Esophagus muscularis mucosa (tissue), 4 donors: ENCODE data around the gene NCL.
"Not testable (repeated sequence)": the region's sequence is repeated elsewhere in the genome, so short reads cannot be mapped to it uniquely, and the experiment has no call there.

Experiments used
- EP300 ChIP-seq: sonication (generic); formaldehyde crosslinking; IDR thresholded peaks from one replicate; pipeline ENCODE4 v1.6.1; 2017; ENCODE audit warnings: antibody characterized with exemption
- POLR2A ChIP-seq: fragments of 450-650 bp; IDR thresholded peaks from one replicate; pipeline ENCODE4 v1.6.1; 2017; ENCODE audit warnings: antibody characterized with exemption, moderate library complexity, mild to moderate bottlenecking, low read depth
- POLR2AphosphoS5 ChIP-seq, 2 donors: sonication (generic); formaldehyde crosslinking; IDR thresholded peaks; one replicate each; pipeline ENCODE4 v1.6.1; 2017; ENCODE audit warnings: antibody characterized with exemption in 2 of 2
- TF ChIP-seq, protein P1 (sequence below), 3 experiments: fragments of 200-600 bp in 2 of 3; fragments of 450-650 bp in 1 of 3; sonication (generic) in 2 of 3; IDR thresholded peaks; one replicate each; pipeline ENCODE4 v1.5.1; 2017 to 2019; ENCODE audit warnings: antibody characterized with exemption in 3 of 3, mild to moderate bottlenecking in 2 of 3, moderate library complexity in 1 of 3

DNA sequence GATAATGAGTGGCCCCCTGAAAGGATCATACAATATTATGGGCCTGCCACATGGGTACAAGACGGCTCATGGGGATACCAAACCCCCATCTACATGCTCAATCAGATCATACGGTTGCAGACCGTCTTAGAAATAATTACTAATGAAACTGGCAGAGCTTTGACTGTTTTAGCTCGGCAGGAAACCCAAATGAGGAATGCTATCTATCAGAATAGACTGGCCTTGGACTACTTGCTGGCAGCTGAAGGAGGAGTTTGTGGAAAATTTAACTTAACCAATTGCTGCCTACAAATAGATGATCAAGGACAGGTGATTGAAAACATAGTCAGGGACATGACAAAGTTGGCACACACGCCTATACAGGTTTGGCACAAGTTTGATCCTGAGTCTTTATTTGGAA, 56.6 kb downstream of the NCL start:
- not testable (repeated sequence) for TF ChIP-seq POLR2A; EP300; POLR2AphosphoS5 (IDR thresholded peaks at IDR 0.05)
- TF ChIP-seq, protein P1, sequence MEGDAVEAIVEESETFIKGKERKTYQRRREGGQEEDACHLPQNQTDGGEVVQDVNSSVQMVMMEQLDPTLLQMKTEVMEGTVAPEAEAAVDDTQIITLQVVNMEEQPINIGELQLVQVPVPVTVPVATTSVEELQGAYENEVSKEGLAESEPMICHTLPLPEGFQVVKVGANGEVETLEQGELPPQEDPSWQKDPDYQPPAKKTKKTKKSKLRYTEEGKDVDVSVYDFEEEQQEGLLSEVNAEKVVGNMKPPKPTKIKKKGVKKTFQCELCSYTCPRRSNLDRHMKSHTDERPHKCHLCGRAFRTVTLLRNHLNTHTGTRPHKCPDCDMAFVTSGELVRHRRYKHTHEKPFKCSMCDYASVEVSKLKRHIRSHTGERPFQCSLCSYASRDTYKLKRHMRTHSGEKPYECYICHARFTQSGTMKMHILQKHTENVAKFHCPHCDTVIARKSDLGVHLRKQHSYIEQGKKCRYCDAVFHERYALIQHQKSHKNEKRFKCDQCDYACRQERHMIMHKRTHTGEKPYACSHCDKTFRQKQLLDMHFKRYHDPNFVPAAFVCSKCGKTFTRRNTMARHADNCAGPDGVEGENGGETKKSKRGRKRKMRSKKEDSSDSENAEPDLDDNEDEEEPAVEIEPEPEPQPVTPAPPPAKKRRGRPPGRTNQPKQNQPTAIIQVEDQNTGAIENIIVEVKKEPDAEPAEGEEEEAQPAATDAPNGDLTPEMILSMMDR (IDR thresholded peaks at IDR 0.05), result not testable (repeated sequence)
